Prostate gland (tissue), 2 donors: ENCODE measurements around the gene GRID1. TPM values are rescaled to one million over a fixed set of nuclear protein-coding genes. Genes with fewer than 3 reads are reported as not detected.

ENCODE experiments used
- DNase-seq: peaks from one replicate; pipeline ENCODE4 v3.0.0-alpha.2; 2019; ENCODE audit warnings: low spot score
- H3K27ac ChIP-seq, 2 donors: fragments of 200-600 bp; sonication (generic); 2 replicates each; pipeline ENCODE4 v1.5.1; 2017 to 2019
- H3K27me3 ChIP-seq: fragments of 200-600 bp; sonication (generic); replicated peaks from 2 replicates; pipeline ENCODE4 v1.5.1; 2019; ENCODE audit not compliant: insufficient read depth
- H3K36me3 ChIP-seq, 2 donors: fragments of 200-600 bp; sonication (generic); 1 replicate in 1 of 2; 2 replicates in 1 of 2; pipeline versions ENCODE4 v1.5.1 to v1.8.1; 2017 to 2019
- H3K4me1 ChIP-seq: fragments of 200-600 bp; sonication (generic); replicated peaks from 2 replicates; pipeline ENCODE4 v1.5.1; 2019
- H3K4me3 ChIP-seq, 2 donors: fragments of 200-600 bp; sonication (generic); 2 replicates each; pipeline ENCODE4 v1.5.1; 2017 to 2019
- H3K9me3 ChIP-seq: fragments of 200-600 bp; sonication (generic); 2 replicates; pipeline ENCODE4 v1.5.1; 2017
- CTCF ChIP-seq, 4 experiments: fragments of 200-600 bp in 2 of 4; fragments of 450-650 bp in 2 of 4; sonication (generic) in 2 of 4; IDR thresholded peaks; 1 replicate in 3 of 4; 2 replicates in 1 of 4; pipeline ENCODE4 v1.5.1; 2016 to 2019; ENCODE audit warnings: antibody characterized with exemption in 4 of 4, mild to moderate bottlenecking in 2 of 4, moderate library complexity in 2 of 4
- POLR2A ChIP-seq: fragments of 450-650 bp; IDR thresholded peaks from one replicate; pipeline ENCODE4 v1.6.1; 2016; ENCODE audit warnings: antibody characterized with exemption, mild to moderate bottlenecking
- POLR2AphosphoS5 ChIP-seq: sonication (generic); formaldehyde crosslinking; IDR thresholded peaks from one replicate; pipeline ENCODE4 v1.6.1; 2017; ENCODE audit warnings: antibody characterized with exemption
- WGBS: methylation state at CpG from one replicate; pipeline ENCODE4 v1.1.5; 2018; 5-methylcytosine and 5-hydroxymethylcytosine counted together
- intact Hi-C: fragments of 100-400 bp; cut with DNase I; formaldehyde crosslinking; loops from one replicate; pipeline ENCODE4 v1.14.2; 2022
- total RNA-seq, 2 donors: library from RNA; depleted of rRNA; stranded (reverse); fragments of >200 nt; gene quantifications; one replicate each; pipeline ENCODE4 v1.1.0, GENCODE V29; 2016

The GRID1 gene
- total RNA-seq, 2 donors from 2014 or later = 1.0 to 10.0 TPM

- no peak for DNase-seq
- Histone ChIP-seq H3K36me3 (no peaks in the 10 kb centered on the region), H3K27me3 (no peaks in the 10 kb centered on the region), H3K9me3 (no peaks in the 10 kb centered on the region), H3K4me3 (no peak overlapping the region), H3K27ac (no peak overlapping the region), H3K4me1 (no peaks in the 10 kb centered on the region)
- no peak for TF ChIP-seq POLR2AphosphoS5
- no peak for TF ChIP-seq POLR2A
- TF ChIP-seq CTCF (IDR thresholded peaks at IDR 0.05) = no peak
- intact Hi-C loops = no loop called here
- WGBS = 76% methylated on average over 7 of the region's 7 CpGs
These were observed 319.0 kb downstream of the GRID1 start for GRCh38 chr10:86047588-86047987.

- H3K36me3 ChIP-seq = no peaks in the 10 kb centered on the region
- 73% methylated on average over 2 of the region's 2 CpGs for WGBS
- no peak overlapping the region for H3K27ac ChIP-seq
- no peaks in the 10 kb centered on the region for H3K9me3 ChIP-seq
- H3K27me3 ChIP-seq = no peaks in the 10 kb centered on the region
- H3K4me1 ChIP-seq = no peaks in the 10 kb centered on the region
- H3K4me3 ChIP-seq = no peak overlapping the region
- intact Hi-C loops = no loop called here
- DNase-seq = no peak
- TF ChIP-seq CTCF (IDR thresholded peaks at IDR 0.05) = no peak
- no peak for TF ChIP-seq POLR2AphosphoS5
- TF ChIP-seq POLR2A = no peak
These were observed 319.6 kb downstream of the GRID1 start for GRCh38 chr10:86046845-86047460.

GRCh38 chr10:86045896-86046295 lies 320.7 kb downstream of the GRID1 start:
- no peak overlapping the region for H3K4me3 ChIP-seq
- intact Hi-C loops = no loop called here
- no peak for DNase-seq
- WGBS = 93% methylated on average over 5 of the region's 5 CpGs
- H3K9me3 ChIP-seq = no peaks in the 10 kb centered on the region
- H3K27me3 ChIP-seq = no peaks in the 10 kb centered on the region
- H3K4me1 ChIP-seq = no peaks in the 10 kb centered on the region
- H3K36me3 ChIP-seq = no peaks in the 10 kb centered on the region
- no peak for TF ChIP-seq POLR2A
- no peak for TF ChIP-seq POLR2AphosphoS5
- TF ChIP-seq CTCF (IDR thresholded peaks at IDR 0.05) = no peak
- H3K27ac ChIP-seq = no peak overlapping the region

GRCh38 chr10:86044029-86044428 lies 322.6 kb downstream of the GRID1 start:
- intact Hi-C loops = no loop called here
- DNase-seq = no peak
- Histone ChIP-seq H3K4me3 (no peak overlapping the region), H3K36me3 (no peaks in the 10 kb centered on the region), H3K4me1 (no peaks in the 10 kb centered on the region), H3K27me3 (no peaks in the 10 kb centered on the region), H3K27ac (no peak overlapping the region), H3K9me3 (no peaks in the 10 kb centered on the region)
- TF ChIP-seq POLR2AphosphoS5 (no peak), POLR2A (no peak)
- 39% methylated on average over 2 of the region's 2 CpGs for WGBS

GRCh38 chr10:86043236-86043635 lies 323.4 kb downstream of the GRID1 start:
- Histone ChIP-seq H3K27ac (no peak overlapping the region), H3K4me3 (no peak overlapping the region), H3K9me3 (no peaks in the 10 kb centered on the region), H3K27me3 (no peaks in the 10 kb centered on the region), H3K36me3 (no peaks in the 10 kb centered on the region), H3K4me1 (no peaks in the 10 kb centered on the region)
- no peak for DNase-seq
- intact Hi-C loops = no loop called here
- TF ChIP-seq POLR2AphosphoS5 (no peak), CTCF (IDR thresholded peaks at IDR 0.05) (no peak), POLR2A (no peak)
- 19% methylated on average over 3 of the region's 3 CpGs for WGBS
